HL-60 (cell line): ENCODE measurements around the gene KBTBD3.

Experiments used
- DNase-seq, 2 experiments: peaks; one replicate each; pipeline ENCODE4 v3.0.0-alpha.2; 2010 to 2020; ENCODE audit warnings: low read depth in 1 of 2, low spot score in 1 of 2
- H3K27ac ChIP-seq: fragments of 250-450 bp; sonication (Bioruptor Pico); replicated peaks from 2 replicates; pipeline ENCODE4 v1.5.1; 2020; ENCODE audit warnings: mild to moderate bottlenecking, moderate library complexity
- H3K27me3 ChIP-seq: fragments of 250-450 bp; sonication (Bioruptor Pico); 2 replicates; pipeline ENCODE4 v1.5.1; 2021; ENCODE audit warnings: mild to moderate bottlenecking, moderate library complexity; ENCODE audit not compliant: insufficient read depth, poor library complexity, severe bottlenecking
- H3K4me3 ChIP-seq: replicated peaks from 2 replicates; pipeline ENCODE4 v1.5.1; 2011; ENCODE audit warnings: mild to moderate bottlenecking, control low read depth, low read length; ENCODE audit not compliant: insufficient read depth
- GABPA ChIP-seq: IDR thresholded peaks from 2 replicates; pipeline ENCODE4 v1.6.1; 2012; ENCODE audit warnings: low read depth
- POLR2AphosphoS5 ChIP-seq: IDR thresholded peaks from 2 replicates; pipeline ENCODE4 v1.6.1; 2012; ENCODE audit warnings: low read depth
- SPI1 ChIP-seq: IDR thresholded peaks from 2 replicates; pipeline ENCODE4 v1.6.1; 2012; ENCODE audit warnings: low read depth, mild to moderate bottlenecking, borderline replicate concordance
- long read RNA-seq: library from polyadenylated mRNA; unstranded; transcript quantifications from one replicate; pipeline ENCODE4 v2.0.0, GENCODE V29; 2020
- TF ChIP-seq, protein P1 (sequence below): IDR thresholded peaks from 2 replicates; pipeline ENCODE4 v1.6.1; 2012; ENCODE audit warnings: low read depth; ENCODE audit not compliant: insufficient replicate concordance
- TF ChIP-seq, protein P2 (sequence below): IDR thresholded peaks from one replicate; pipeline ENCODE4 v1.5.1; 2011; ENCODE audit warnings: low read length, control low read depth, inconsistent platforms; ENCODE audit not compliant: insufficient read depth

KBTBD3 gene, protein sequence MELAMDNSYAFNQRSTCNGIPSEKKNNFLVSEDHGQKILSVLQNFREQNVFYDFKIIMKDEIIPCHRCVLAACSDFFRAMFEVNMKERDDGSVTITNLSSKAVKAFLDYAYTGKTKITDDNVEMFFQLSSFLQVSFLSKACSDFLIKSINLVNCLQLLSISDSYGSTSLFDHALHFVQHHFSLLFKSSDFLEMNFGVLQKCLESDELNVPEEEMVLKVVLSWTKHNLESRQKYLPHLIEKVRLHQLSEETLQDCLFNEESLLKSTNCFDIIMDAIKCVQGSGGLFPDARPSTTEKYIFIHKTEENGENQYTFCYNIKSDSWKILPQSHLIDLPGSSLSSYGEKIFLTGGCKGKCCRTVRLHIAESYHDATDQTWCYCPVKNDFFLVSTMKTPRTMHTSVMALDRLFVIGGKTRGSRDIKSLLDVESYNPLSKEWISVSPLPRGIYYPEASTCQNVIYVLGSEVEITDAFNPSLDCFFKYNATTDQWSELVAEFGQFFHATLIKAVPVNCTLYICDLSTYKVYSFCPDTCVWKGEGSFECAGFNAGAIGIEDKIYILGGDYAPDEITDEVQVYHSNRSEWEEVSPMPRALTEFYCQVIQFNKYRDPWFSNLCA
- long read RNA-seq, partial matches to known transcripts, result 1 of 7 reads
- long read RNA-seq, other reads (novel, unspliced or antisense), result 0 of 7 reads

DNA sequence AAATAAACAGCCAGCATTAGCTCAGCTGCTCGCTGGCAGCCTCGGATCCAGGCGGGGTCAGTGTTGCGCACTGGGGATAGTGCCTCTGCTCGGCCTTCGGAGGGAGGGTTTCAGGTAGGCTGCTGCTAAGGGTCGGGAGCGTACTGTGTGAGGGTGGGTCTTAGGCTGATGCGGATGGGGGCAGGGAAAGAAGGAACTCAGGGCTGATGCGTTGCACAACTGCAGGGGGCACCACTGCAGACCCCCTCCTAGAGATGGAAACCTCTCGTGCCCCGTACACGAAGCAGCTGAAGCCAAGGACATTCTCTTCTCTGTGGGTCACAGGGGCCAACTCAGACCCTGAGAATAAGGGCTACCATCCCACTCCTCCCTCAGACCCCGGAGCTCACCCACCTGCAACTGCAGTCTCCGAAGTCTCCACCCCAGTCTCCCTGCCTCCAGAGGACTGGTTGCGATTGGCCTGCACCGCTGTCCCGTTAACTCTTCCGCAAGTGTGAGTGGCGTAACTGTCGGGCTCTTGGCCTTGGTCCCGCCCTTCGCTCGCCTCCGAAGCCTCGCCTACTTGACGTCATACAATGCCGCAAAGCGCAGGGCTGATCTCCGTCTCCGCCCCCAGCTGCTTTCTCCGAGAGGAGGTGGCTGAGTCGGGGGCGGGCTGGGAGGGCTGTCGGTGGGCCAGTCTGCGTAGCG, at the start of gene KBTBD3:
Gene KBTBD3, minus strand, starts transcription at position 429 of the 690 bp plus-strand sequence. CDS start 18,250 bp downstream, outside the sequence.
- TF ChIP-seq, protein P1, sequence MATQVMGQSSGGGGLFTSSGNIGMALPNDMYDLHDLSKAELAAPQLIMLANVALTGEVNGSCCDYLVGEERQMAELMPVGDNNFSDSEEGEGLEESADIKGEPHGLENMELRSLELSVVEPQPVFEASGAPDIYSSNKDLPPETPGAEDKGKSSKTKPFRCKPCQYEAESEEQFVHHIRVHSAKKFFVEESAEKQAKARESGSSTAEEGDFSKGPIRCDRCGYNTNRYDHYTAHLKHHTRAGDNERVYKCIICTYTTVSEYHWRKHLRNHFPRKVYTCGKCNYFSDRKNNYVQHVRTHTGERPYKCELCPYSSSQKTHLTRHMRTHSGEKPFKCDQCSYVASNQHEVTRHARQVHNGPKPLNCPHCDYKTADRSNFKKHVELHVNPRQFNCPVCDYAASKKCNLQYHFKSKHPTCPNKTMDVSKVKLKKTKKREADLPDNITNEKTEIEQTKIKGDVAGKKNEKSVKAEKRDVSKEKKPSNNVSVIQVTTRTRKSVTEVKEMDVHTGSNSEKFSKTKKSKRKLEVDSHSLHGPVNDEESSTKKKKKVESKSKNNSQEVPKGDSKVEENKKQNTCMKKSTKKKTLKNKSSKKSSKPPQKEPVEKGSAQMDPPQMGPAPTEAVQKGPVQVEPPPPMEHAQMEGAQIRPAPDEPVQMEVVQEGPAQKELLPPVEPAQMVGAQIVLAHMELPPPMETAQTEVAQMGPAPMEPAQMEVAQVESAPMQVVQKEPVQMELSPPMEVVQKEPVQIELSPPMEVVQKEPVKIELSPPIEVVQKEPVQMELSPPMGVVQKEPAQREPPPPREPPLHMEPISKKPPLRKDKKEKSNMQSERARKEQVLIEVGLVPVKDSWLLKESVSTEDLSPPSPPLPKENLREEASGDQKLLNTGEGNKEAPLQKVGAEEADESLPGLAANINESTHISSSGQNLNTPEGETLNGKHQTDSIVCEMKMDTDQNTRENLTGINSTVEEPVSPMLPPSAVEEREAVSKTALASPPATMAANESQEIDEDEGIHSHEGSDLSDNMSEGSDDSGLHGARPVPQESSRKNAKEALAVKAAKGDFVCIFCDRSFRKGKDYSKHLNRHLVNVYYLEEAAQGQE, result no peak
- TF ChIP-seq GABPA (no peak), POLR2AphosphoS5 (peak; percentile 39; the same call in 1 of the 2 replicates), SPI1 (no peak)
- TF ChIP-seq, protein P2, sequence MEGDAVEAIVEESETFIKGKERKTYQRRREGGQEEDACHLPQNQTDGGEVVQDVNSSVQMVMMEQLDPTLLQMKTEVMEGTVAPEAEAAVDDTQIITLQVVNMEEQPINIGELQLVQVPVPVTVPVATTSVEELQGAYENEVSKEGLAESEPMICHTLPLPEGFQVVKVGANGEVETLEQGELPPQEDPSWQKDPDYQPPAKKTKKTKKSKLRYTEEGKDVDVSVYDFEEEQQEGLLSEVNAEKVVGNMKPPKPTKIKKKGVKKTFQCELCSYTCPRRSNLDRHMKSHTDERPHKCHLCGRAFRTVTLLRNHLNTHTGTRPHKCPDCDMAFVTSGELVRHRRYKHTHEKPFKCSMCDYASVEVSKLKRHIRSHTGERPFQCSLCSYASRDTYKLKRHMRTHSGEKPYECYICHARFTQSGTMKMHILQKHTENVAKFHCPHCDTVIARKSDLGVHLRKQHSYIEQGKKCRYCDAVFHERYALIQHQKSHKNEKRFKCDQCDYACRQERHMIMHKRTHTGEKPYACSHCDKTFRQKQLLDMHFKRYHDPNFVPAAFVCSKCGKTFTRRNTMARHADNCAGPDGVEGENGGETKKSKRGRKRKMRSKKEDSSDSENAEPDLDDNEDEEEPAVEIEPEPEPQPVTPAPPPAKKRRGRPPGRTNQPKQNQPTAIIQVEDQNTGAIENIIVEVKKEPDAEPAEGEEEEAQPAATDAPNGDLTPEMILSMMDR, result peak; percentile 21
- no peaks in the 10 kb centered on the region for H3K27me3 ChIP-seq
- peak within 1 kb of the TSS; percentile 97 for H3K4me3 ChIP-seq
- peak; percentile 96 to 99 for DNase-seq
- H3K27ac ChIP-seq, result peak within 1 kb of the TSS; percentile 92

DNA sequence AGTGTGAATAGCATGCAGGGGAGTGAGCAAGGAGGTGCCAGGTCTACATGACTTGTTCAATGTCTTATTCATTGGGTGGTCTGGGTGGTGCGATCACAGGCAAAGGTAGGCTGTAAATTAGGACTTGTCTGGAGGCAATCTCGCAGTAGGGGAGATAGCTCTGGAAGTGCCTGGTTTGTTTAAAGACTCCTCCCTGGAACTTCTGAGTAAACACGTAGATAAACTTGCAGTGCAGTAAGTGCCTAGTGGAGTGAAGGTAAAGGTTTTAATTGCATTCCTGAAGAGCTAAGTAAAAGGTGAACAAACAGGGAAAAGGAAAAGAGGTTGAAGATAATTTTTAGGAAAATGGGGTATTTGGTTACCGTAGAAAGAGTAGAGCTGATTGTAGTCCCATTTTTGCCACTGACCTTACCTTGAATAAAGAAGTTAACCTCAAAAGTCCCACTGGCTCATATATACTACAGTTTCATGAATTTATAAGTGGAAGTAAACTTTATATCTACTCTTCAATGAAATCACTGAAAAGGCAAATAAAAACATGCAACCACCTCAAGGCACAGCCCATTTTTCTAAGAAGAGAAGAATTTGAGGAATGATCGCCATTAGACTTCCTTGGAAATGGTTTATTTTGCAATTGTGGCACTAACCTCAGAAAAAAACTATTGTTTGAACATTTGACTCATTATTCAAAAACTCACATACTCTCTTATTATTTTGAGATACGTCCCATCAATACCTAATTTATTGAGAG, 44.6 kb upstream of the KBTBD3 start:
- no peak for DNase-seq
- TF ChIP-seq, protein P2, result no peak
- TF ChIP-seq SPI1 (no peak), POLR2AphosphoS5 (no peak), GABPA (no peak)
- TF ChIP-seq, protein P1, result no peak
- no peak overlapping the region for H3K4me3 ChIP-seq
- H3K27me3 ChIP-seq, result no peaks in the 10 kb centered on the region
- H3K27ac ChIP-seq, result no peak overlapping the region

DNA sequence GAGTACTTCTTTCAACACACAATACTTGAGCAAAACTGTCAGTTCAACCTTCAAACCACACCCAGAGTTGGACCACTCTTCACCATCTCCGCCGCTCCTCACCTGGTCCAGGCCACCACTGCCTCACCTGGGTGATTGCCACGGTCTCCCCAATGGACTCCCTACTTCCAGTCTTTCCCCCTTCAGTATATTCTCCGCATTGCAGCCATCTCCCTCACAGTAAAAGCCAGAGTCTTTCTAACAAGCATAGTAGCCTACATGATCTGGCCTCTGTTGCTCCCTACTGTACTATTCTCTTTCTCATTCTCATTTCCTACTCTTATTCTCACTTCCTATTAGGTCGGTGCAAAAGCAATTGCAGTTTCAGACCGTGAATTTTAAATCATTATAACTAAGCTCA, 28.8 kb upstream of the KBTBD3 start:
- no peak for DNase-seq
- Histone ChIP-seq H3K27me3 (no peaks in the 10 kb centered on the region), H3K27ac (no peak overlapping the region), H3K4me3 (no peak overlapping the region)
- TF ChIP-seq SPI1, result no peak
- TF ChIP-seq POLR2AphosphoS5, result no peak
- TF ChIP-seq, protein P1, result no peak
- TF ChIP-seq GABPA, result no peak
- TF ChIP-seq, protein P2, result no peak
